HEK293 (cell line): Measurements from ENCODE around the gene LZTR1.
"Not testable (repeated sequence)": the region's sequence is repeated elsewhere in the genome, so short reads cannot be mapped to it uniquely, and the experiment has no call there.

Experiments
- CTCF ChIA-PET: fragments of 350-600 bp; formaldehyde crosslinking; extraction: SDS; loops from one replicate; lab custom pipeline; 2021; ENCODE audit warnings: antibody characterized with exemption; lab: Yijun Ruan, JAX
- POLR2A ChIA-PET: fragments of 300-600 bp; formaldehyde crosslinking; extraction: SDS; loops from one replicate; lab custom pipeline; 2020; ENCODE audit warnings: antibody characterized with exemption, inconsistent platforms; lab: Yijun Ruan, JAX
- H3K27ac ChIP-seq: fragments of 200-500 bp; sonication (Bioruptor generic); 2 replicates; pipeline ENCODE4 v1.5.1; 2014; ENCODE audit warnings: low read depth, low read length, control low read depth, inconsistent platforms; ENCODE audit errors: extremely low read depth
- H3K36me3 ChIP-seq, 2 experiments: fragments of 200-500 bp in 1 of 2; sonication (Bioruptor generic) in 1 of 2; 1 replicate in 1 of 2; 2 replicates in 1 of 2; pipeline ENCODE4 v1.5.1; 2014 to 2017; ENCODE audit warnings: inconsistent platforms in 2 of 2, low read length in 2 of 2; ENCODE audit not compliant: control insufficient read depth in 2 of 2, insufficient read depth in 1 of 2
- H3K4me1 ChIP-seq: fragments of 200-500 bp; sonication (Bioruptor generic); 2 replicates; pipeline ENCODE4 v1.5.1; 2014; ENCODE audit warnings: mild to moderate bottlenecking, low read length, inconsistent platforms; ENCODE audit not compliant: control insufficient read depth, insufficient read depth
- H3K4me3 ChIP-seq: 2 replicates; pipeline ENCODE4 v1.5.1; 2011; ENCODE audit warnings: low read depth, mild to moderate bottlenecking, control low read depth, low read length, moderate library complexity
- H3K9me3 ChIP-seq: fragments of 200-500 bp; sonication (Bioruptor generic); 2 replicates; pipeline ENCODE4 v1.5.1; 2014; ENCODE audit warnings: low read depth, low read length, inconsistent platforms; ENCODE audit not compliant: control insufficient read depth, insufficient read depth
- KLF1 ChIP-seq: fragments of 450-650 bp; formaldehyde crosslinking; IDR thresholded peaks from 2 replicates; pipeline ENCODE4 v1.5.1; 2016; ENCODE audit warnings: missing biosample characterization, missing genetic modification characterization
- KLF7 ChIP-seq: fragments of 450-650 bp; formaldehyde crosslinking; IDR thresholded peaks from 2 replicates; pipeline ENCODE4 v1.5.1; 2016; ENCODE audit warnings: missing biosample characterization, missing genetic modification characterization, borderline replicate concordance
- REPIN1 ChIP-seq: fragments of 450-650 bp; formaldehyde crosslinking; IDR thresholded peaks from 2 replicates; pipeline ENCODE4 v1.5.1; 2017; ENCODE audit warnings: missing biosample characterization, missing genetic modification characterization, low read depth
- ZBTB20 ChIP-seq: fragments of 450-650 bp; formaldehyde crosslinking; IDR thresholded peaks from 2 replicates; pipeline ENCODE4 v1.5.1; 2016; ENCODE audit warnings: missing biosample characterization, missing genetic modification characterization
- ZFHX2 ChIP-seq: fragments of 450-650 bp; formaldehyde crosslinking; conservative IDR thresholded peaks from 2 replicates; pipeline ENCODE4 v1.5.1; 2016; ENCODE audit warnings: missing biosample characterization, missing genetic modification characterization
- ZNF132 ChIP-seq: fragments of 450-650 bp; formaldehyde crosslinking; IDR thresholded peaks from 2 replicates; pipeline ENCODE4 v1.5.1; 2017; ENCODE audit warnings: missing biosample characterization, missing genetic modification characterization, borderline replicate concordance
- ZNF311 ChIP-seq: fragments of 450-650 bp; formaldehyde crosslinking; IDR thresholded peaks from 2 replicates; pipeline ENCODE4 v1.5.1; 2017; ENCODE audit warnings: missing biosample characterization, missing genetic modification characterization, borderline replicate concordance
- ZNF37A ChIP-seq: fragments of 450-650 bp; IDR thresholded peaks from 2 replicates; pipeline ENCODE4 v1.5.1; 2018; ENCODE audit warnings: missing biosample characterization, missing genetic modification characterization
- ZNF549 ChIP-seq: fragments of 450-650 bp; IDR thresholded peaks from 2 replicates; pipeline ENCODE4 v1.5.1; 2018; ENCODE audit warnings: missing biosample characterization, missing genetic modification characterization, mild to moderate bottlenecking, inconsistent platforms, moderate library complexity
- ZNF571 ChIP-seq: fragments of 450-650 bp; formaldehyde crosslinking; IDR thresholded peaks from 2 replicates; pipeline ENCODE4 v1.5.0; 2017; ENCODE audit warnings: missing biosample characterization, missing genetic modification characterization
- ZNF600 ChIP-seq: fragments of 450-650 bp; formaldehyde crosslinking; IDR thresholded peaks from 2 replicates; pipeline ENCODE4 v1.5.1; 2016; ENCODE audit warnings: missing biosample characterization, missing genetic modification characterization
- ZNF76 ChIP-seq: fragments of 450-650 bp; formaldehyde crosslinking; IDR thresholded peaks from 2 replicates; pipeline ENCODE4; 2016; ENCODE audit warnings: low read depth, missing biosample characterization, missing genetic modification characterization, borderline replicate concordance
- ZXDB ChIP-seq: fragments of 450-650 bp; formaldehyde crosslinking; IDR thresholded peaks from 2 replicates; pipeline ENCODE4 v1.5.1; 2016; ENCODE audit warnings: missing biosample characterization, missing genetic modification characterization
- TF ChIP-seq, protein P1 (sequence below): fragments of 450-650 bp; formaldehyde crosslinking; IDR thresholded peaks from 2 replicates; pipeline ENCODE4 v1.5.1; 2016; ENCODE audit warnings: missing biosample characterization, missing genetic modification characterization
- TF ChIP-seq, protein P2 (sequence below): fragments of 450-650 bp; formaldehyde crosslinking; IDR thresholded peaks from 2 replicates; pipeline ENCODE4 v1.5.1; 2016; ENCODE audit warnings: missing biosample characterization, missing genetic modification characterization
- TF ChIP-seq, protein P3 (sequence below): fragments of 450-650 bp; formaldehyde crosslinking; conservative IDR thresholded peaks from 2 replicates; pipeline ENCODE4 v1.5.1; 2016; ENCODE audit warnings: low read depth, missing biosample characterization, missing genetic modification characterization
- TF ChIP-seq, protein P4 (sequence below): fragments of 450-650 bp; formaldehyde crosslinking; IDR thresholded peaks from 2 replicates; pipeline ENCODE4 v1.5.1; 2016; ENCODE audit warnings: missing biosample characterization, missing genetic modification characterization
- TF ChIP-seq, protein P5 (sequence below): fragments of 450-650 bp; formaldehyde crosslinking; IDR thresholded peaks from 2 replicates; pipeline ENCODE4 v1.5.1; 2016; ENCODE audit warnings: missing biosample characterization, missing genetic modification characterization

LZTR1 gene

DNA sequence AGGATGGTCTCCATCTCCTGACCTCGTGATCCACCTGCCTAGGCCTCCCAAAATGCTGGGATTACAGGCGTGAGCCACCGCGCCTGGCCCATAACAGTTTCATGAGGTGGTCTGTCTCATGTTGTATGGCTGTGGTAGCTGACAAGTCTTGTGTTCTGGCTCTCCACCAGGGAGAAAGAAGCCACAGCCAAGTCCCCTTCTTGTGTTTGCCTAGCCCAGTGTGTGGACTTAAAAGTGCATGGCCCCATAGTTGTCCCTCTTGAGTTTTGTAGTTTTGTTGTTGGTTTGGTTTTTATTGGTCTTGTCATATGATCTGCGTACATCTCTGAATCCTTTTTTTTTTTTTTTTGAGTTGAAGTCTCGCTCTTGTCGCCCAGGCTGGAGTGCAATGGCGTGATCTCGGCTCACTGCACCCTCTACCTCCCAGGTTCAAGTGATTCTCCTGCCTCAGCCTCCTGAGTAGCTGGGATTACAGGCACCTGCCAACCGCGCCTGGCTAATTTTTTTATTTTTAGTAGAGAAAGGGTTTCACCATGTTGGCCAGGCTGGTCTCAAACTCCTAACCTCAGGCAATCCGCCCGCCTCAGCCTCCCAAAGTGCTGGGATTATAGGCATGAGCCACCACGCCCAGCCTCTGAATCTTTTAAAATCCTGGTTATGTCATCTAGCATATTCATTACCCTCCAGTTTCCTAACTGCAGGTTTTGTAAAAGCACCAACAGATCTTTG lies 42.5 kb upstream of the LZTR1 start:
- H3K4me3 ChIP-seq, POLR2A ChIA-PET, H3K4me1 ChIP-seq, H3K9me3 ChIP-seq, H3K27ac ChIP-seq: not testable (repeated sequence)
- peaks cover 6 to 43% of the 10 kb centered on the region in 2 experiments; a peak in 2 of 3 replicates for H3K36me3 ChIP-seq
- CTCF ChIA-PET: interaction anchor here (0.6 kb wide), 1 partner anchor 155 kb away, joined by 4 read pairs; no protein-coding TSS in a partner anchor
- TF ChIP-seq ZXDB (0 out of 2 replicates have a peak, but pooled peaks have one; percentile 17), ZNF600 (peak; percentile 42), KLF1 (tag by site-specific recombination) (peak; percentile 62; the same call in 1 of the 2 replicates)
- TF ChIP-seq, all 188 proteins: peak for 3; not testable (repeated sequence) for 185

DNA sequence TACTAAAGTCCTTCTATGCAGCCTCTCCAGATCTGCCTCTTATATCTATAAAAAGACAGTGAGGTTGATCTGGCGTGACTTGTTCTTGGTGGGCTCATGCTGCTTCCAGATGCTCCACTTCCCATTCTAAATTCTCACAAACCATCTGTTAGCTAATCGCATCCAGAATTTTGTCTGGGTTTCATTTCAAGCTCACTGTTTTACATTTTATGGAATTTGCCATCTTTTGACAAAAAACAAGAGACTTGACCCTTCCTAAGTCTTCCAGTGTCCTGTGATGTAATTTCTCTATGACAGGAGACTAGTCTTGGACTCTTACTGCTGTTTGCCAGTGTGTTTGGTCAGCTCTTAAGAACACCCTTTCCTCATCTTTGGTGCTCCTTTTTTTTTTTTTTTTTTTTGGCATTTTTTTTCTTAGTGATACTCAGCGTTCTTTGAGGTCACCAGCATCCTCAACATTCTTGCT lies 41.9 kb upstream of the LZTR1 start:
- ChIA-PET CTCF (interaction anchor here (0.6 kb wide), 1 partner anchor 156 kb away, joined by 4 read pairs; no protein-coding TSS in a partner anchor), POLR2A (no interaction called here)
- Histone ChIP-seq H3K4me3 (no peak overlapping the region), H3K4me1 (no peaks in the 10 kb centered on the region; the same call in 1 of the 2 replicates), H3K36me3 (peaks cover under 1 to 37% of the 10 kb centered on the region in 2 experiments; a peak in 2 of 3 replicates), H3K27ac (no peak overlapping the region), H3K9me3 (no peaks in the 10 kb centered on the region)
- no peak for TF ChIP-seq ZNF571 (tag by site-specific recombination)
- no peak for TF ChIP-seq ZFHX2 (tag by site-specific recombination)
- no peak for TF ChIP-seq ZNF132
- TF ChIP-seq, protein P1, sequence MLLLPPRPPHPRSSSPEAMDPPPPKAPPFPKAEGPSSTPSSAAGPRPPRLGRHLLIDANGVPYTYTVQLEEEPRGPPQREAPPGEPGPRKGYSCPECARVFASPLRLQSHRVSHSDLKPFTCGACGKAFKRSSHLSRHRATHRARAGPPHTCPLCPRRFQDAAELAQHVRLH (tag by site-specific recombination): no peak
- no peak for TF ChIP-seq KLF7
- TF ChIP-seq, protein P2, sequence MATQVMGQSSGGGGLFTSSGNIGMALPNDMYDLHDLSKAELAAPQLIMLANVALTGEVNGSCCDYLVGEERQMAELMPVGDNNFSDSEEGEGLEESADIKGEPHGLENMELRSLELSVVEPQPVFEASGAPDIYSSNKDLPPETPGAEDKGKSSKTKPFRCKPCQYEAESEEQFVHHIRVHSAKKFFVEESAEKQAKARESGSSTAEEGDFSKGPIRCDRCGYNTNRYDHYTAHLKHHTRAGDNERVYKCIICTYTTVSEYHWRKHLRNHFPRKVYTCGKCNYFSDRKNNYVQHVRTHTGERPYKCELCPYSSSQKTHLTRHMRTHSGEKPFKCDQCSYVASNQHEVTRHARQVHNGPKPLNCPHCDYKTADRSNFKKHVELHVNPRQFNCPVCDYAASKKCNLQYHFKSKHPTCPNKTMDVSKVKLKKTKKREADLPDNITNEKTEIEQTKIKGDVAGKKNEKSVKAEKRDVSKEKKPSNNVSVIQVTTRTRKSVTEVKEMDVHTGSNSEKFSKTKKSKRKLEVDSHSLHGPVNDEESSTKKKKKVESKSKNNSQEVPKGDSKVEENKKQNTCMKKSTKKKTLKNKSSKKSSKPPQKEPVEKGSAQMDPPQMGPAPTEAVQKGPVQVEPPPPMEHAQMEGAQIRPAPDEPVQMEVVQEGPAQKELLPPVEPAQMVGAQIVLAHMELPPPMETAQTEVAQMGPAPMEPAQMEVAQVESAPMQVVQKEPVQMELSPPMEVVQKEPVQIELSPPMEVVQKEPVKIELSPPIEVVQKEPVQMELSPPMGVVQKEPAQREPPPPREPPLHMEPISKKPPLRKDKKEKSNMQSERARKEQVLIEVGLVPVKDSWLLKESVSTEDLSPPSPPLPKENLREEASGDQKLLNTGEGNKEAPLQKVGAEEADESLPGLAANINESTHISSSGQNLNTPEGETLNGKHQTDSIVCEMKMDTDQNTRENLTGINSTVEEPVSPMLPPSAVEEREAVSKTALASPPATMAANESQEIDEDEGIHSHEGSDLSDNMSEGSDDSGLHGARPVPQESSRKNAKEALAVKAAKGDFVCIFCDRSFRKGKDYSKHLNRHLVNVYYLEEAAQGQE (tag by site-specific recombination): no peak
- TF ChIP-seq ZNF37A (tag by site-specific recombination): no peak
- TF ChIP-seq ZBTB20 (tag by site-specific recombination): no peak
- TF ChIP-seq, protein P3, sequence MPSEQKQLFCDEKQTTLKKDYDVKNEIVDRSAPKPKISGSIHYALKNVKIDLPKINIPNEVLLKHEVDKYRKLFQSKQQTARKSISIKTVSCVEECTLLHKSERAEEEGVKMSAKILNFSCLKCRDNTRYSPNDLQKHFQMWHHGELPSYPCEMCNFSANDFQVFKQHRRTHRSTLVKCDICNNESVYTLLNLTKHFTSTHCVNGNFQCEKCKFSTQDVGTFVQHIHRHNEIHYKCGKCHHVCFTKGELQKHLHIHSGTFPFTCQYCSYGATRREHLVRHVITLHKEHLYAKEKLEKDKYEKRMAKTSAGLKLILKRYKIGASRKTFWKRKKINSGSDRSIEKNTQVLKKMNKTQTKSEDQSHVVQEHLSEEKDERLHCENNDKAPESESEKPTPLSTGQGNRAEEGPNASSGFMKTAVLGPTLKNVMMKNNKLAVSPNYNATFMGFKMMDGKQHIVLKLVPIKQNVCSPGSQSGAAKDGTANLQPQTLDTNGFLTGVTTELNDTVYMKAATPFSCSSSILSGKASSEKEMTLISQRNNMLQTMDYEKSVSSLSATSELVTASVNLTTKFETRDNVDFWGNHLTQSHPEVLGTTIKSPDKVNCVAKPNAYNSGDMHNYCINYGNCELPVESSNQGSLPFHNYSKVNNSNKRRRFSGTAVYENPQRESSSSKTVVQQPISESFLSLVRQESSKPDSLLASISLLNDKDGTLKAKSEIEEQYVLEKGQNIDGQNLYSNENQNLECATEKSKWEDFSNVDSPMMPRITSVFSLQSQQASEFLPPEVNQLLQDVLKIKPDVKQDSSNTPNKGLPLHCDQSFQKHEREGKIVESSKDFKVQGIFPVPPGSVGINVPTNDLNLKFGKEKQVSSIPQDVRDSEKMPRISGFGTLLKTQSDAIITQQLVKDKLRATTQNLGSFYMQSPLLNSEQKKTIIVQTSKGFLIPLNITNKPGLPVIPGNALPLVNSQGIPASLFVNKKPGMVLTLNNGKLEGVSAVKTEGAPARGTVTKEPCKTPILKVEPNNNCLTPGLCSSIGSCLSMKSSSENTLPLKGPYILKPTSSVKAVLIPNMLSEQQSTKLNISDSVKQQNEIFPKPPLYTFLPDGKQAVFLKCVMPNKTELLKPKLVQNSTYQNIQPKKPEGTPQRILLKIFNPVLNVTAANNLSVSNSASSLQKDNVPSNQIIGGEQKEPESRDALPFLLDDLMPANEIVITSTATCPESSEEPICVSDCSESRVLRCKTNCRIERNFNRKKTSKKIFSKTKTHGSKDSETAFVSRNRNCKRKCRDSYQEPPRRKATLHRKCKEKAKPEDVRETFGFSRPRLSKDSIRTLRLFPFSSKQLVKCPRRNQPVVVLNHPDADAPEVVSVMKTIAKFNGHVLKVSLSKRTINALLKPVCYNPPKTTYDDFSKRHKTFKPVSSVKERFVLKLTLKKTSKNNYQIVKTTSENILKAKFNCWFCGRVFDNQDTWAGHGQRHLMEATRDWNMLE (tag by site-specific recombination): no peak
- TF ChIP-seq ZNF549 (tag by site-specific recombination): no peak
- TF ChIP-seq, protein P4, sequence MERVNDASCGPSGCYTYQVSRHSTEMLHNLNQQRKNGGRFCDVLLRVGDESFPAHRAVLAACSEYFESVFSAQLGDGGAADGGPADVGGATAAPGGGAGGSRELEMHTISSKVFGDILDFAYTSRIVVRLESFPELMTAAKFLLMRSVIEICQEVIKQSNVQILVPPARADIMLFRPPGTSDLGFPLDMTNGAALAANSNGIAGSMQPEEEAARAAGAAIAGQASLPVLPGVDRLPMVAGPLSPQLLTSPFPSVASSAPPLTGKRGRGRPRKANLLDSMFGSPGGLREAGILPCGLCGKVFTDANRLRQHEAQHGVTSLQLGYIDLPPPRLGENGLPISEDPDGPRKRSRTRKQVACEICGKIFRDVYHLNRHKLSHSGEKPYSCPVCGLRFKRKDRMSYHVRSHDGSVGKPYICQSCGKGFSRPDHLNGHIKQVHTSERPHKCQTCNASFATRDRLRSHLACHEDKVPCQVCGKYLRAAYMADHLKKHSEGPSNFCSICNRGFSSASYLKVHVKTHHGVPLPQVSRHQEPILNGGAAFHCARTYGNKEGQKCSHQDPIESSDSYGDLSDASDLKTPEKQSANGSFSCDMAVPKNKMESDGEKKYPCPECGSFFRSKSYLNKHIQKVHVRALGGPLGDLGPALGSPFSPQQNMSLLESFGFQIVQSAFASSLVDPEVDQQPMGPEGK (tag by site-specific recombination): no peak
- no peak for TF ChIP-seq ZNF76 (tag by site-specific recombination)
- TF ChIP-seq, protein P5, sequence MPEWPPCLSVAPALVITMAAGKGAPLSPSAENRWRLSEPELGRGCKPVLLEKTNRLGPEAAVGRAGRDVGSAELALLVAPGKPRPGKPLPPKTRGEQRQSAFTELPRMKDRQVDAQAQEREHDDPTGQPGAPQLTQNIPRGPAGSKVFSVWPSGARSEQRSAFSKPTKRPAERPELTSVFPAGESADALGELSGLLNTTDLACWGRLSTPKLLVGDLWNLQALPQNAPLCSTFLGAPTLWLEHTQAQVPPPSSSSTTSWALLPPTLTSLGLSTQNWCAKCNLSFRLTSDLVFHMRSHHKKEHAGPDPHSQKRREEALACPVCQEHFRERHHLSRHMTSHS (tag by site-specific recombination): no peak
- no peak for TF ChIP-seq ZNF311 (tag by site-specific recombination)
- no peak for TF ChIP-seq REPIN1 (tag by site-specific recombination)
